ENCODE data around the gene ERC1. TPM values are rescaled to one million over a fixed set of nuclear protein-coding genes. Genes with fewer than 3 reads are reported as not detected.

The ERC1 gene
- total and polyA plus RNA-seq, 7 donors: 5.4 to 97.8 (median 34.6) TPM

DNA sequence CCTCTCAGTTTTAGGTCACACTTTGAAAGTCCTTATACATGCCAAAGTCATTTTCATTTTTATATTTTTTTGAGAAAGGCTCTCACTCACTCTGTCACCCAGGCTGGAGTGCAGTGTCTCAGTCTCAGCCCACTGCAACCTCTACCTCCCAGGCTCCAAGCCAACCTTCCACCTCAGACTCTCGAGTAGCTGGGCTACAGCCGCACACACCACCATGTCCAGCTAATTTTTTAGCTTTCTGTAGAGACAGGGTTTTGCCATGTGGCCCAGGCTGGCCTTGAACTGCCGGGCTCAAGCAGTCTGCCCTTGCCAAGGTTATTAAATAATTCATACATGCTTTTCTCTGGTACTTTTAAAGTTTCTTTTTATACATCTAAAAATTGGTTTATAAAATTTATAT lies 166.0 kb downstream of the ERC1 start:
- Histone ChIP-seq H3K4me1 (no peaks in the 10 kb centered on the region), H3K27me3 (no peaks in the 10 kb centered on the region), H3K9me3 (no peaks in the 10 kb centered on the region), H3K27ac (no peak overlapping the region), H3K36me3 (peaks cover 0 to 5% (median 2%) of the 10 kb centered on the region in 4 donors), H3K4me3 (no peak overlapping the region)
- WGBS, 2 donors: 74 to 89% methylated on average over 3 of the region's 3 CpGs
- intact Hi-C loops (cut with DNase I): no loop called here
- TF ChIP-seq EP300 (IDR thresholded peaks at IDR 0.05): no peak
- TF ChIP-seq POLR2A (IDR thresholded peaks at IDR 0.05): no peak
- TF ChIP-seq, protein P1, sequence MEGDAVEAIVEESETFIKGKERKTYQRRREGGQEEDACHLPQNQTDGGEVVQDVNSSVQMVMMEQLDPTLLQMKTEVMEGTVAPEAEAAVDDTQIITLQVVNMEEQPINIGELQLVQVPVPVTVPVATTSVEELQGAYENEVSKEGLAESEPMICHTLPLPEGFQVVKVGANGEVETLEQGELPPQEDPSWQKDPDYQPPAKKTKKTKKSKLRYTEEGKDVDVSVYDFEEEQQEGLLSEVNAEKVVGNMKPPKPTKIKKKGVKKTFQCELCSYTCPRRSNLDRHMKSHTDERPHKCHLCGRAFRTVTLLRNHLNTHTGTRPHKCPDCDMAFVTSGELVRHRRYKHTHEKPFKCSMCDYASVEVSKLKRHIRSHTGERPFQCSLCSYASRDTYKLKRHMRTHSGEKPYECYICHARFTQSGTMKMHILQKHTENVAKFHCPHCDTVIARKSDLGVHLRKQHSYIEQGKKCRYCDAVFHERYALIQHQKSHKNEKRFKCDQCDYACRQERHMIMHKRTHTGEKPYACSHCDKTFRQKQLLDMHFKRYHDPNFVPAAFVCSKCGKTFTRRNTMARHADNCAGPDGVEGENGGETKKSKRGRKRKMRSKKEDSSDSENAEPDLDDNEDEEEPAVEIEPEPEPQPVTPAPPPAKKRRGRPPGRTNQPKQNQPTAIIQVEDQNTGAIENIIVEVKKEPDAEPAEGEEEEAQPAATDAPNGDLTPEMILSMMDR (IDR thresholded peaks at IDR 0.05): no peak
- TF ChIP-seq POLR2AphosphoS5 (IDR thresholded peaks at IDR 0.05): no peak
- DNase-seq: no peak

DNA sequence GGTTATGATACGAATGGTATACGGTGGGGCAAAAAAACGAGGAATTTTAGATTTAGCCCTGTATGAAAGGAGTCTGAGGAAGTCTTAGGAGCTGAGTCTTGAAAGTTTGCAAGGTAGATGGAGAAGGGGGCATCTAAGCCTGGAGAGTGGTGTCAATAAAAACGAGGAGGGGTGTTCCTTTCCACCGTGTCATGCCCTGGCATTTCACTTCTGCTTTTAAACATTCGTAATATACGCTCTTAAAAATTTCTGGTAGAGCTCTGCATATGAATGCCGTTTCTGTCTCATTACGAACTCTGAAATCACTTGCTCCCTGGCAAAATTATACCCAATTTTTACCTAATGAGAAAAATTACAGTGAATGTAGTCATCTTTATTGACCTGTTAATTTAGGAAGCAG lies 170.2 kb downstream of the ERC1 start:
- intact Hi-C loops (cut with DNase I): no loop called here
- WGBS, 2 donors: 78 to 92% methylated on average over 9 of the region's 9 CpGs
- Histone ChIP-seq H3K36me3 (no peaks in the 10 kb centered on the region), H3K9me3 (no peaks in the 10 kb centered on the region), H3K4me3 (no peak overlapping the region), H3K27ac (no peak overlapping the region), H3K4me1 (no peaks in the 10 kb centered on the region), H3K27me3 (no peaks in the 10 kb centered on the region)
- no peak for TF ChIP-seq POLR2A (IDR thresholded peaks at IDR 0.05)
- DNase-seq: no peak

DNA sequence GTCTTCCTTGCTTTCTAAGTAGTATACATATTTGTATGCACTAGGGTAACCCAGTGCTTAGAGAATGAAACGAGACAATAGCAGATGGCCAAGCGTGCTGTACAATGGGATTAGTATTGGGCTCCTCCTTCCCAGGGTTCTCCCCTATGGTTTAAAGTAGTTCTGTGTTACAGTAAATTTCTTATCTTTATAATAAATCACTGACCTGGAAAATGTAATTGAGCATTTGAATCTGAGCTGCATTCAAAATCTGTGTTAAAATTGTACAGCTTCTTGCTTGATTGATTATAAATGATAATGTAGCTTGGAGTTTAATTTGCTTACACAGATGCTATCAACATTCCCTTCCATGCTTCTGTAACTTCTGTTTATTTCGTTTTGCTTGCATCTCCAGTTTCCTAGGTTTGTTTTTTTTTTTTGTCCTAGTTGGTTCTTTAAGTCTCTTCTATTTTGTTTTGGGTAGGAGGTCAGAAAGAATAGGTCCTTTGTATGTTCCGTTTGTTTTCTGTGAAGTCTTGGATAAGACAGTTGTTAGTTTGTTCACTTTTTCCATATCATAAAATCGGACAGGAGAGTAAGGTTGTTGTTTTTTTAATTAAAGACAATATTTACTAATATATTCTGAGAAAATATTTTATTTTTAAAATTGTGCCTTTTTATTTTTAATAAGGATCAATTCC lies 171.2 kb downstream of the ERC1 start:
- TF ChIP-seq, protein P1 (IDR thresholded peaks at IDR 0.05): no peak
- DNase-seq: no peak
- intact Hi-C loops (cut with DNase I): no loop called here
- H3K4me1 ChIP-seq: peaks cover 0 to 3% (median 0%) of the 10 kb centered on the region in 4 donors
- H3K9me3 ChIP-seq: no peaks in the 10 kb centered on the region
- 57 to 79% methylated on average over 5 of the region's 5 CpGs for WGBS, 2 donors
- H3K36me3 ChIP-seq: no peaks in the 10 kb centered on the region
- no peak overlapping the region for H3K27ac ChIP-seq
- no peak overlapping the region for H3K4me3 ChIP-seq
- no peaks in the 10 kb centered on the region for H3K27me3 ChIP-seq

DNA sequence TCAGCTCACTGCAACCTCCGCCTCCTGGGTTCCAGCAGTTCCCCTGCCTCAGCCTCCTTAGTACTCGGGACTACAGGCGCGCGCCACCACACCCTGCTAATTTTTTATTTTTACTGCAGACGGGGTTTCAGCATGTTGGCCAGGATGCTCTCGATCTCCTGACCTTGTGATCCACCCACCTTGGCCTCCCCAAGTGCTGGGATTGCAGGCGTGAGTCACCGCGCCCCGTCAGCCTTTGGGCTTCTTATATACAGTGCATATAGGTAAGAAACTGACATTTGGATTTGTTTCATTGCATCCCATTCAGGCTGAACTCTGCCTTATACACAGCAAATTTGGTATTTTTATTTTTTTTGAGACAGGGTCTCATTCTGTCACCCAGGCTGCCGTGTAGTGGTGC lies 176.8 kb downstream of the ERC1 start:
- no peak for DNase-seq
- intact Hi-C loops (cut with DNase I): no loop called here
- Histone ChIP-seq H3K27ac (no peak overlapping the region), H3K4me3 (no peak overlapping the region), H3K36me3 (no peaks in the 10 kb centered on the region), H3K27me3 (no peaks in the 10 kb centered on the region), H3K9me3 (no peaks in the 10 kb centered on the region), H3K4me1 (peaks cover 0 to 4% (median 0%) of the 10 kb centered on the region in 4 donors)
- WGBS, 2 donors: 91 to 93% methylated on average over 12 of the region's 12 CpGs
- TF ChIP-seq, protein P1 (IDR thresholded peaks at IDR 0.05): no peak
- TF ChIP-seq POLR2A (IDR thresholded peaks at IDR 0.05) (no peak), EP300 (IDR thresholded peaks at IDR 0.05) (no peak), POLR2AphosphoS5 (IDR thresholded peaks at IDR 0.05) (no peak)

DNA sequence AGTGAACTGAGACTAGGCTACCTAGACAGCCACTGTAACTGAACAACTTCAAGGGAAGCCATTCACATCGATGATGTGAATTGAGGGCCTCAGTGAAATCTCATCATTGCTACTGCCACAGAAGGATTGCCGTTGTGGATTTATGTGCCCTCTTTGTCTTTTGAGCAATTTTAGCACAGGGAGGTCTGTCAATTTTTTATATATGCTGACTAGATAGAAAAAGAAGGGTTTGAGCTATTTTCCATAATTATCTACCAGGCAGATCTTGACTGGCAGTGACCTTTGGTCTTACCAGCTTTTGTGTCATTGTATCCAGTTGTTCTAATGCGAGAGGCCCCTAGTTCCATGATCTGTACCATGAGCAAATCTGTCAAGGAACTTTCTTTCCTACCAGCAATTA lies 179.4 kb downstream of the ERC1 start:
- WGBS, 2 donors: 86 to 95% methylated on average over 3 of the region's 3 CpGs
- no peak for DNase-seq
- Histone ChIP-seq H3K4me1 (peaks cover 0 to 4% (median 0%) of the 10 kb centered on the region in 4 donors), H3K27ac (no peak overlapping the region), H3K4me3 (no peak overlapping the region), H3K9me3 (no peaks in the 10 kb centered on the region), H3K27me3 (no peaks in the 10 kb centered on the region), H3K36me3 (no peaks in the 10 kb centered on the region)
- no peak for TF ChIP-seq POLR2AphosphoS5 (IDR thresholded peaks at IDR 0.05)
- TF ChIP-seq, protein P1 (IDR thresholded peaks at IDR 0.05): no peak
- no peak for TF ChIP-seq EP300 (IDR thresholded peaks at IDR 0.05)
- TF ChIP-seq POLR2A (IDR thresholded peaks at IDR 0.05): no peak
- intact Hi-C loops (cut with DNase I): no loop called here
